HEK293T (cell line): ENCODE results near the gene SPRY1.

ENCODE experiments used
- BHLHE40 ChIP-seq: fragments of 450-650 bp; IDR thresholded peaks from 2 replicates; pipeline ENCODE4 v1.6.1; 2016; ENCODE audit warnings: mild to moderate bottlenecking, moderate library complexity, borderline replicate concordance
- ELF4 ChIP-seq: fragments of 450-650 bp; IDR thresholded peaks from 2 replicates; pipeline ENCODE4 v1.6.1; 2017; ENCODE audit warnings: antibody characterized with exemption
- FOXA1 ChIP-seq: fragments of 450-650 bp; IDR thresholded peaks from 2 replicates; pipeline ENCODE4 v1.6.1; 2016; ENCODE audit warnings: mild to moderate bottlenecking
- HDGF ChIP-seq: fragments of 450-650 bp; IDR thresholded peaks from 2 replicates; pipeline ENCODE4 v1.6.1; 2017; ENCODE audit warnings: antibody characterized with exemption, borderline replicate concordance
- SP1 ChIP-seq: fragments of 450-650 bp; IDR thresholded peaks from 2 replicates; pipeline ENCODE4 v1.6.1; 2017

- TF ChIP-seq BHLHE40 (no peak), FOXA1 (no peak), HDGF (no peak), ELF4 (no peak), SP1 (no peak)
These were observed 24.8 kb downstream of the SPRY1 start for GRCh38 chr4:123421227-123421936.
